Spleen (tissue), 11 donors: ENCODE measurements around the gene RMI2. TPM values are rescaled to one million over a fixed set of nuclear protein-coding genes. Genes with fewer than 3 reads are reported as not detected.

Experiments
- DNase-seq: peaks from one replicate; pipeline ENCODE4 v3.0.0-alpha.2; 2020
- H3K27ac ChIP-seq, 8 donors: fragments of 200-600 bp; sonication (generic) in 7 of 8; 1 replicate in 4 of 8; 2 replicates in 4 of 8; pipeline versions ENCODE4 v1.5.0 to v1.8.0; 2016 to 2021; ENCODE audit warnings: inconsistent platforms in 4 of 8, mild to moderate bottlenecking in 4 of 8, moderate library complexity in 1 of 8
- H3K27me3 ChIP-seq, 7 donors: fragments of 200-600 bp; sonication (generic) in 6 of 7; replicated peaks in 1 of 7; 1 replicate in 4 of 7; 2 replicates in 3 of 7; pipeline versions ENCODE4 v1.5.0 to v1.8.0; 2016 to 2021; ENCODE audit warnings: inconsistent platforms in 3 of 7, mild to moderate bottlenecking in 1 of 7
- H3K36me3 ChIP-seq, 6 donors: fragments of 200-600 bp; sonication (generic) in 5 of 6; 1 replicate in 4 of 6; 2 replicates in 2 of 6; pipeline versions ENCODE4 v1.5.0 to v1.8.0; 2016 to 2021; ENCODE audit warnings: inconsistent platforms in 2 of 6
- H3K4me1 ChIP-seq, 6 donors: fragments of 200-600 bp; sonication (generic) in 5 of 6; 1 replicate in 3 of 6; 2 replicates in 3 of 6; pipeline versions ENCODE4 v1.5.0 to v1.8.0; 2016 to 2021; ENCODE audit warnings: inconsistent platforms in 3 of 6
- H3K4me3 ChIP-seq, 8 donors: fragments of 200-600 bp; sonication (generic) in 7 of 8; 1 replicate in 4 of 8; 2 replicates in 4 of 8; pipeline versions ENCODE4 v1.5.0 to v1.8.0; 2016 to 2021; ENCODE audit warnings: inconsistent platforms in 4 of 8, mild to moderate bottlenecking in 4 of 8, moderate library complexity in 2 of 8
- H3K9me3 ChIP-seq, 8 donors: fragments of 200-600 bp; sonication (generic) in 7 of 8; 1 replicate in 4 of 8; 2 replicates in 4 of 8; pipeline versions ENCODE4 v1.5.0 to v1.8.0; 2016 to 2021; ENCODE audit warnings: inconsistent platforms in 4 of 8
- POLR2A ChIP-seq, 3 donors: fragments of 450-650 bp; IDR thresholded peaks; one replicate each; pipeline ENCODE4 v1.5.1; 2017; ENCODE audit warnings: antibody characterized with exemption in 3 of 3, mild to moderate bottlenecking in 1 of 3
- POLR2AphosphoS5 ChIP-seq, 3 donors: sonication (generic); formaldehyde crosslinking; IDR thresholded peaks; one replicate each; pipeline ENCODE4 v1.5.1; 2017; ENCODE audit warnings: antibody characterized with exemption in 3 of 3
- WGBS, 5 donors: extraction: QIAGEN DNeasy Blood & Tissue Kit in 3 of 5; methylation state at CpG; one replicate each; pipeline versions ENCODE4 v1.1.5 to v1.1.7; 2013 to 2018; 5-methylcytosine and 5-hydroxymethylcytosine counted together
- intact Hi-C: fragments of 100-400 bp; cut with DNase I; formaldehyde crosslinking; loops from one replicate; pipeline ENCODE4 v1.15.0; 2023; ENCODE audit warnings: low total_unique reads
- polyA plus RNA-seq, 3 donors: library from polyadenylated mRNA; stranded (reverse); fragments of 200-250 nt; gene quantifications; one replicate each; pipeline ENCODE4 v1.2.1, GENCODE V29; 2013
- total RNA-seq, 7 donors: library from RNA; depleted of rRNA in 3 of 7; stranded (reverse); fragments of >200 nt in 3 of 7; fragmentation: NEBNext Ultra II Directional in 4 of 7; extraction: Animal tissue kit (Norgen Biotek cat#: 25700) in 4 of 7; gene quantifications; one replicate each; pipeline versions ENCODE4 v1.1.0 to v1.2.1, GENCODE V29; 2016 to 2021
- TF ChIP-seq, protein P1 (sequence below), 11 experiments: fragments of 200-600 bp in 7 of 11; fragments of 450-650 bp in 4 of 11; sonication (generic) in 4 of 11; IDR thresholded peaks in 8 of 11; conservative IDR thresholded peaks in 3 of 11; 1 replicate in 7 of 11; 2 replicates in 4 of 11; pipeline versions ENCODE4 v1.4.0 to v1.8.0; 2016 to 2021; ENCODE audit warnings: antibody characterized with exemption in 11 of 11, inconsistent platforms in 4 of 11, mild to moderate bottlenecking in 1 of 11
- donor health status: healthy with polysubstance abuse.
- donor health status: DM: no; HTN: no; CAD: no; lungs with moderate emphysema.
- donor health status: DM: no; HTN: no; CAD: no.
- donor health status: Bipolar disorder and iron deficiency.
- donor health status: healthy.
- donor health status: DM: no; HTN: no; CAD: no.
- donor health status: DM: yes; HTN: yes; CAD: no.

RMI2 gene
- total and polyA plus RNA-seq, 10 donors = 2.4 to 23.6 (median 4.7) TPM

DNA sequence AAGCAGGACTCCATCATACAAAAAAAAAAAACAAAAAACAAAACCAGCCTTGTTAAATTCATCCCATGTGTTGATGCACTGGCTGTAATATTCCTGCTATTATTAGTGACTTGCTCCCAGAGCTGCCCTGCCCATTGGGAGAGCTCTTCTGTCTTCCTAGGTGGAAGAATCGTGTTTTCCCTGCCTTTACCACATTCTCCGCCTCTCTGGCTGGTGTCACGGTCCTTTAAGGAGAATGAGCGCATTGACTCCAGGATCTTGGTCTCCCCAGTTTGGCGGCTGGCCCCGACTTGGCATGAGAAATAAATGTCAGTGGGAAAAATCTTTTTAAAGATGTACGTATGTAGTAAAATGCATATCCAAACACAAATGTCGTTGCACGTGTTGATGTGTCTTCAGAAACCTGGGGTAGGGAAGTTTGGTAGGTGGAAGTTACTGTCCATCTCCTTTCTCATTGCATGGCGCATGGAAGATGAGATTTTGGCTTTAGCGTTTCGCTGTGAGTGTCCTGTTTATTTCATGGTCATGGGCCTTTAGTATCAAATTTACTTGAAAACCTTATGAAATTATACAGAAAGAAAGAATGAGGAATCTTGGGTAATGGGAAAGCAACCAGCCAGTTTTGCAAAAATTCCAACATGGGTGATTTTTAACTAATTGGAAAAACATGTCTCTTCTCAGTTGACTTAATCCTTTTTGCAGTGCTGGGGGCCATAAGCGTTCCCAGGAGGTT lies 15.5 kb downstream of the RMI2 start:
- DNase-seq = peak; percentile 31
- H3K4me3 ChIP-seq = no peak overlapping the region
- no peaks in the 10 kb centered on the region for H3K36me3 ChIP-seq
- 83 to 87% (median 85%) methylated on average over 13 of the region's 13 CpGs for WGBS, 5 donors
- peaks cover 0 to 75% (median 5%) of the 10 kb centered on the region in 7 donors for H3K27me3 ChIP-seq
- H3K27ac ChIP-seq = peak overlapping the region in 1 of 8 donors; percentile 35
- intact Hi-C loops = no loop called here
- H3K4me1 ChIP-seq = peaks cover 36 to 83% (median 60%) of the 10 kb centered on the region in 6 donors
- TF ChIP-seq POLR2A (IDR thresholded peaks at IDR 0.05) (no peak), POLR2AphosphoS5 (IDR thresholded peaks at IDR 0.05) (no peak)
- TF ChIP-seq, protein P1, sequence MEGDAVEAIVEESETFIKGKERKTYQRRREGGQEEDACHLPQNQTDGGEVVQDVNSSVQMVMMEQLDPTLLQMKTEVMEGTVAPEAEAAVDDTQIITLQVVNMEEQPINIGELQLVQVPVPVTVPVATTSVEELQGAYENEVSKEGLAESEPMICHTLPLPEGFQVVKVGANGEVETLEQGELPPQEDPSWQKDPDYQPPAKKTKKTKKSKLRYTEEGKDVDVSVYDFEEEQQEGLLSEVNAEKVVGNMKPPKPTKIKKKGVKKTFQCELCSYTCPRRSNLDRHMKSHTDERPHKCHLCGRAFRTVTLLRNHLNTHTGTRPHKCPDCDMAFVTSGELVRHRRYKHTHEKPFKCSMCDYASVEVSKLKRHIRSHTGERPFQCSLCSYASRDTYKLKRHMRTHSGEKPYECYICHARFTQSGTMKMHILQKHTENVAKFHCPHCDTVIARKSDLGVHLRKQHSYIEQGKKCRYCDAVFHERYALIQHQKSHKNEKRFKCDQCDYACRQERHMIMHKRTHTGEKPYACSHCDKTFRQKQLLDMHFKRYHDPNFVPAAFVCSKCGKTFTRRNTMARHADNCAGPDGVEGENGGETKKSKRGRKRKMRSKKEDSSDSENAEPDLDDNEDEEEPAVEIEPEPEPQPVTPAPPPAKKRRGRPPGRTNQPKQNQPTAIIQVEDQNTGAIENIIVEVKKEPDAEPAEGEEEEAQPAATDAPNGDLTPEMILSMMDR (IDR thresholded peaks at IDR 0.05 in 8 of 11, conservative IDR thresholded peaks at IDR 0.05 in 3 of 11) = no peak
- no peaks in the 10 kb centered on the region for H3K9me3 ChIP-seq

DNA sequence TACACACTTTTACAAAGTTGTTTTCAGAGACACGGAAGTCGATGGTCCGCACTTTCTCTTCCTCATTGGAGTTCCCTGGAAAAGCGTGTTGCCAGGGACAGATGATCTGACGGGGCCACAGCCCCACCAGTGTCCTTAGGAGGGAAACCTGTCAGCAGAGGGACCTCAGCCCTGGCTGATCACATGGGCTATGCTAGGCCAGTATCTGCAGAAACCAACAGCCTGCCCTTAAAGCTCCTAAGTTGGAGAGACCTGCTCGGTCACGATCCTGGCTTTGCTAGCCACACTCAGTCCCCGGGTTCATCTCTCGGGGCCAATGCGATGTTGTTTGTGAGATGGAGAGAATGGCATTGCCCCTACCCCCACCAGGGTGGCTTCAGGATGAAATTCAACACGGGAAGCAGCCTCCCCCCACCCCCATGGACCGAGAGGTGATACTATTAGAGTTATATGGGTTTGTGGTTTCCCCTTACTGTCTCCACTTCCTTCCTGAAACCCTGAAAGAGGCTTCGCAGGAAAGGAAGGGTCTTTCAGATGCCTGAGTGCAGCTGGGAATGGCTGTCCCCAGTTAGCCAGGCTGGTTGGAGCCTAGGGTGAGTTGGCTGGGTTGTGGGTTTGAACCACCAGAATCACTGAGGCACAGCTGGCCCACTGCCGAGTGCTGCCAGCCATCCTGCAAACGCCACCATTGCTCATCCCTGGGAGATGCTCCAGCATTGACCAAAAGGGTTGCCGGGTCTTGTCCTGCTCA lies 16.6 kb downstream of the RMI2 start:
- peak overlapping the region in 3 of 8 donors; percentile 12 to 50 (median 12) for H3K4me3 ChIP-seq

DNA sequence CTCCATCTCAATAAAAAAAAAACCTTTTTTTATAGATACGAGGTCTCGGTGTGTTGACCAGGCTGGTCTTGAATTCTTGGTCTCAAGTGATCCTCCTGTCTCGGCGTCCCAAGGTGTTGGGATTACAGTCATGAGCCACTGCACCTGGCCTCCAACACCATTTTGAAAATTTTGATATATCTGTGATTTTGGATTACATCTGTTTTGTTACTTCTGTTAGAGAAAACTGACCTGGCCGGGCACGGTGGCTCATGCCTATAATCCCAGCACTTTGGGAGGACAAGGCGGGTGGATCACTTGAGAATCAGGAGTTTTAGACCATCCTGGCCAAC lies 18.6 kb downstream of the RMI2 start:
- TF ChIP-seq, protein P1 (IDR thresholded peaks at IDR 0.05 in 8 of 11, conservative IDR thresholded peaks at IDR 0.05 in 3 of 11) = no peak
- TF ChIP-seq POLR2AphosphoS5 (IDR thresholded peaks at IDR 0.05) (no peak), POLR2A (IDR thresholded peaks at IDR 0.05) (no peak)
- no peaks in the 10 kb centered on the region for H3K9me3 ChIP-seq
- H3K4me1 ChIP-seq = peaks cover 28 to 64% (median 43%) of the 10 kb centered on the region in 6 donors
- peak overlapping the region in 3 of 8 donors; percentile 61 to 65 (median 63) for H3K27ac ChIP-seq
- intact Hi-C loops = no loop called here
- WGBS, 5 donors = 67 to 82% (median 69%) methylated on average over 7 of the region's 7 CpGs
- peak; percentile 14 for DNase-seq
- H3K36me3 ChIP-seq = no peaks in the 10 kb centered on the region
- peaks cover 0 to 52% (median 5%) of the 10 kb centered on the region in 7 donors for H3K27me3 ChIP-seq
- H3K4me3 ChIP-seq = no peak overlapping the region

More for the DNA sequence above, 16.6 kb downstream of the RMI2 start:
- Histone ChIP-seq H3K9me3 (no peaks in the 10 kb centered on the region), H3K27ac (peak overlapping the region in 3 of 8 donors; percentile 18 to 35 (median 21)), H3K4me1 (peaks cover 28 to 73% (median 50%) of the 10 kb centered on the region in 6 donors), H3K36me3 (no peaks in the 10 kb centered on the region), H3K27me3 (peaks cover 0 to 68% (median 5%) of the 10 kb centered on the region in 7 donors)
- intact Hi-C loops = no loop called here
- TF ChIP-seq POLR2A (IDR thresholded peaks at IDR 0.05) (no peak), POLR2AphosphoS5 (IDR thresholded peaks at IDR 0.05) (peak in 1 of 3 donors; percentile 33)
- TF ChIP-seq, protein P1 (IDR thresholded peaks at IDR 0.05 in 8 of 11, conservative IDR thresholded peaks at IDR 0.05 in 3 of 11) = no peak
- 11 to 24% (median 15%) methylated on average over 15 to 16 of the region's 16 CpGs for WGBS, 5 donors
- peak; percentile 75 for DNase-seq

DNA sequence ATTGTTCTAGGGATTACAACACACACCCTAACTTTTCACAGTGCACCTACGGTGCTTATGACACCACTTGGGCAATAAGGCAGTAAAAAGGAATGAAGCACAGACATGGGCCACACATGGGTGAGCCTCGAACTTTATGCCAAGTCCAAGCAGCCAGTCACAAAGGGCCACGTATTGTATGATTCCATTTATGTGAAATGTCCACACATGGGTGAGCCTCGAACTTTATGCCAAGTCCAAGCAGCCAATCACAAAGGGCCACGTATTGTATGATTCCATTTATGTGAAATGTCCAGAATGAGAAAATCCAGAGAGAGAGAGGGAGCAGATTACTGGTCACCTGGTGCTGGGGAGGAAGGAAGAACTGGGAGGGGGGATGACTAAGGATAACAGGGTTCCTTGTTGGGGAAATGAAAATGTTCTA lies 22.2 kb downstream of the RMI2 start:
- Histone ChIP-seq H3K27me3 (peaks cover 0 to 19% (median 0%) of the 10 kb centered on the region in 7 donors), H3K9me3 (no peaks in the 10 kb centered on the region), H3K36me3 (no peaks in the 10 kb centered on the region), H3K4me3 (no peak overlapping the region), H3K27ac (no peak overlapping the region), H3K4me1 (peaks cover 23 to 73% (median 46%) of the 10 kb centered on the region in 6 donors)
- DNase-seq = no peak
- TF ChIP-seq POLR2AphosphoS5 (IDR thresholded peaks at IDR 0.05) (no peak), POLR2A (IDR thresholded peaks at IDR 0.05) (no peak)
- TF ChIP-seq, protein P1 (IDR thresholded peaks at IDR 0.05 in 8 of 11, conservative IDR thresholded peaks at IDR 0.05 in 3 of 11) = no peak
- WGBS, 5 donors = 71 to 89% (median 87%) methylated on average over 5 of the region's 5 CpGs
- intact Hi-C loops = no loop called here
